Posterior cingulate gyrus (tissue), 11 donors: ENCODE measurements around the gene TENT4B.

Experiments
- DNase-seq, 10 donors: peaks; one replicate each; pipeline versions ENCODE4 v3.0.0 to v3.0.0-alpha.2; 2020 to 2021; ENCODE audit warnings: mixed read lengths in 3 of 10
- intact Hi-C: fragments of 100-400 bp; cut with DNase I; formaldehyde crosslinking; loops from one replicate; pipeline ENCODE4 v1.15.1; 2023

TENT4B gene

DNA sequence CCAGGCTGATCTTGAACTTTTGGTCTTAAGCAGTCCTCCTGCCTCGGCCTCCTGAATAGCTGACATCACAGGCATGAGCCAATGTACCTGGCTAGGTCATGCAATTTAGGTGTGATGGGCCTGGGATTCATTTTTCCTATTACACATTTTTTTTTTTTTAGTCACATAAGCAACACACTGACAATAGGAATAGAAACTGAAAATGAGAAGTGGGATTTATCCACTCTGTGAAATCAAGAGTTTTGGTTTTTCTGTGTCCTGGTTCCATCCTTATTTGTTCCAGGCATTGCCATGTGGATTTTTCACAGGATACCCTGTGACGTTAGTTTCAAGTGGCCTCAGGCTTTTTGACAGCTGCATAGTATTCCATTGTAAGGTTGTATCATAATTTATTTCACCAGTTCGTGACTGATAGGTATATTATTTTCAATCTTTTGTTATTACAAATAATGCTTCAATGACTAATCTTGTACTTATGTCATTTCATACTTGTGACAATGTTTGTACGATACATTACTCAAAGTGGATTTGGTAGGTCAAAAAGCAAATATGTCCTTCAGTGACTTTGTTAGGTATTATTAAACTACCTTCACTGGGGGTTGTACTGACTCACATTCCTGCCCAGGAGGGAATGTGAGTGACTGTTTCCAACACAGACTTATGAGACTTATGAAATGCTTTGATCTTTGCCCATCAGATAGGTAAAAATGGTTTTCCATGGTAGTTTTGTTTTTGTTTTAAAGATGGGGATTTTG is 123.9 kb downstream of the TENT4B start:
- intact Hi-C loops = no loop called here

DNA sequence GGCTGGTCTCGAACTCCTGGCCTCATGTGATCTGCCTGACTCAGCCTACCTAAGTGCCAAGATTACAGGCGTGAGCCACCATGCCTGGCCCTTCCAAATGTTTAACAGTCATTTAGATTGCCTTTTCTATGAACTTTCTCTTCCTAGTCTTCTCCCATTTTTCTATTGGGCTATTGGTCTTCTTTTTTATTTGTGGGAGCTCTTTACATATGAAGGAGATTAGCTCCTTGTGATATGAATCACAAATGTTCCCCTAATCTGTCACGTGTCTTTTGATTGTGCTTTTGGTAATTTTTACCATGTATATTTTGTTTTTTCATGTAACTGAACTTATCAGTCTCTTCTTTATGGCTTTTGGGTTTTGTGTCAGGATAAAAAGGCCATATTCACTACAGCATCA is 125.1 kb downstream of the TENT4B start:
- peak in 2 of 10 donors; percentile 1 to 14 for DNase-seq
- intact Hi-C loops = no loop called here

More for the DNA sequence above, 123.9 kb downstream of the TENT4B start:
- DNase-seq = peak in 1 of 10 donors; percentile 30

- intact Hi-C loops = no loop called here
These were observed 126.4 kb downstream of the TENT4B start for GRCh38 chr16:50279504-50279865.

DNA sequence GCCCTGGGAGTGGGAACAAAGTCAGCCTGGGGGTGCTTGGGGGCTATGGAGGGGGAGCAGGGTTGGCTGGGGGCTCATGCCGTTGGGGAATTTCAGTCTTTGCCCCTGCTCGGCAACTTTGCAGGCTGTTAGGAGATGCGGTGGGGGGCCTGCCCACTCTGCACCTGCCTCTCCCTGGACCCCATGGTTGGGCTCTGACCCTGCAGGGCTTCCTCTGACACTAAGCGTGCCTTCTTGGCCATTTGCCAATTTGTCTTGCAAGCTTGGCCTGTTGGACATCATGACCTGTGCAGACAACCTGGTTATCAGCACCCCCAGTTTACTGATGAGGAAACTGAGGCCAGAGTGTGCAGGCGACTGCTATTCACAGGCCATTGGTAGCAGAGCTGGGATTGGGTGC is 127.8 kb downstream of the TENT4B start:
- peak in 4 of 10 donors; percentile 7 to 54 (median 36) for DNase-seq
- intact Hi-C loops = no loop called here

More at GRCh38 chr16:50279504-50279865, 126.4 kb downstream of the TENT4B start:
- DNase-seq = peak in 3 of 10 donors; percentile 2 to 30 (median 15)
